ENCODE measurements around the gene SLC22A4. TPM values are rescaled to one million over a fixed set of nuclear protein-coding genes. Genes with fewer than 3 reads are reported as not detected.

Gene SLC22A4
- total RNA-seq, 6 donors from 2014 or later, result 3.9 to 17.8 (median 8.1) TPM

DNA sequence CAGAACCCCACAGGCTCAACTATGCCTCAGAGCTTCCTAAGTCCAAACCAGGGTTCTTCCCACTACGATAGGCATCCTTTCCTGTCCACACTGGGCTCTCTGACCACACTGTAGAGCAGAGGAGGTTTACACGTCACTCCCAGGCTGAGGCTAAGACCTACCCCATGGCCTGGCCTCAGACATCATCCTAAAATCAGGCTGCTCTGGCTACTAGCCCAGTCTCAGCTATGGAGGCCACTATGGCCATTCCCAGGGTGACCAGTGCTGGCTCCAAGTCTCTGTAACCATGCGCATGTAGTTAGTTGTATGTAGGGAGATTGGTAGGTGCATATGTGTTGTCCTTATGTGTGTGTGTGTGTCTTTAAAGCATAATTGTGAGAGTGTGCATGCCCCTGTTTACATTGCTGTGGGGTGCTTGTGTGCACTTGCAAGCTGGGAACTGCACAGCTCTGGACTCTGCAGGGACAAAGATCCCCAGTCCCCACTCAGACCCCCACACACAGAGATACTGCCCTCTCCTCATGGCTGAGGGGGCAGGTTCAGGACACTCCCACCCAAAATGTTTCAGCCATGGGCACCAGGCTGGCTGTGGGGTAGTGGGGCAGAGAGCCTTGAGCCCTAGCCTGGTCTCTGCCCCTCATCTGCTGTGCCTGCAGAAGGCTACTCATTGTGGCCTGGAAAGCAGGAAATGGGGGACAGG, 24.4 kb upstream of the SLC22A4 start:
- 81 to 90% methylated on average over 3 of the region's 3 CpGs for WGBS, 2 donors
- ATAC-seq (ENCODE audit: low FRiP score in 2 of 2) (no peak), DNase-seq (no peak)
- Histone ChIP-seq H3K9me3 (no peaks in the 10 kb centered on the region), H3K4me1 (peaks cover 6 to 18% (median 12%) of the 10 kb centered on the region in 4 donors), H3K27ac (no peak overlapping the region), H3K36me3 (no peaks in the 10 kb centered on the region), H3K27me3 (no peaks in the 10 kb centered on the region), H3K4me3 (no peak overlapping the region)
- no peak for TF ChIP-seq POLR2AphosphoS5 (IDR thresholded peaks at IDR 0.05)
- TF ChIP-seq, protein P1, sequence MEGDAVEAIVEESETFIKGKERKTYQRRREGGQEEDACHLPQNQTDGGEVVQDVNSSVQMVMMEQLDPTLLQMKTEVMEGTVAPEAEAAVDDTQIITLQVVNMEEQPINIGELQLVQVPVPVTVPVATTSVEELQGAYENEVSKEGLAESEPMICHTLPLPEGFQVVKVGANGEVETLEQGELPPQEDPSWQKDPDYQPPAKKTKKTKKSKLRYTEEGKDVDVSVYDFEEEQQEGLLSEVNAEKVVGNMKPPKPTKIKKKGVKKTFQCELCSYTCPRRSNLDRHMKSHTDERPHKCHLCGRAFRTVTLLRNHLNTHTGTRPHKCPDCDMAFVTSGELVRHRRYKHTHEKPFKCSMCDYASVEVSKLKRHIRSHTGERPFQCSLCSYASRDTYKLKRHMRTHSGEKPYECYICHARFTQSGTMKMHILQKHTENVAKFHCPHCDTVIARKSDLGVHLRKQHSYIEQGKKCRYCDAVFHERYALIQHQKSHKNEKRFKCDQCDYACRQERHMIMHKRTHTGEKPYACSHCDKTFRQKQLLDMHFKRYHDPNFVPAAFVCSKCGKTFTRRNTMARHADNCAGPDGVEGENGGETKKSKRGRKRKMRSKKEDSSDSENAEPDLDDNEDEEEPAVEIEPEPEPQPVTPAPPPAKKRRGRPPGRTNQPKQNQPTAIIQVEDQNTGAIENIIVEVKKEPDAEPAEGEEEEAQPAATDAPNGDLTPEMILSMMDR (IDR thresholded peaks at IDR 0.05), result no peak

DNA sequence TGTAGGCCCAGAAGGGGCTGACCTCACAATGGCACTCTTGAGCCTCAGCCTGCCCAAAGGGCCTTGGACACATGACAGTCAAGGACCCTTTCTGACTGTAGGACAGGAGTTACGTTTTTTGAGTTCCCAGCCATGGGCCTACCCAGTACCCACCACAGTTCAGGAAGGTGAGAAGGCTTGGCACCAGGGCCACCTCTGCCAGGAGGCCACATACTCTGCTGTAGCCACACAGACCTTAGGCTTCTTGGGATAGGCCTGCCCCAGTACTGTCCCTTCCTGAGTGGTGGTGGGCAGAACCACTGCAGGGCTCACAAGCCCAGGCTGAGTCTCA, 23.9 kb upstream of the SLC22A4 start:
- H3K4me3 ChIP-seq, result no peak overlapping the region
- no peaks in the 10 kb centered on the region for H3K9me3 ChIP-seq
- peaks cover 6 to 16% (median 10%) of the 10 kb centered on the region in 4 donors for H3K4me1 ChIP-seq
- ATAC-seq (ENCODE audit: low FRiP score in 2 of 2) (no peak), DNase-seq (no peak)
- 100% methylated on average over 1 of the region's 1 CpG; no CpG with 5 or more reads in 1 of the 2 donors for WGBS, 2 donors
- no peaks in the 10 kb centered on the region for H3K36me3 ChIP-seq
- H3K27ac ChIP-seq, result no peak overlapping the region
- TF ChIP-seq, protein P1 (IDR thresholded peaks at IDR 0.05), result no peak
- no peak for TF ChIP-seq POLR2AphosphoS5 (IDR thresholded peaks at IDR 0.05)
- no peak for TF ChIP-seq EP300 (IDR thresholded peaks at IDR 0.05)
- no peak for TF ChIP-seq POLR2A (IDR thresholded peaks at IDR 0.05)
- no peaks in the 10 kb centered on the region for H3K27me3 ChIP-seq

DNA sequence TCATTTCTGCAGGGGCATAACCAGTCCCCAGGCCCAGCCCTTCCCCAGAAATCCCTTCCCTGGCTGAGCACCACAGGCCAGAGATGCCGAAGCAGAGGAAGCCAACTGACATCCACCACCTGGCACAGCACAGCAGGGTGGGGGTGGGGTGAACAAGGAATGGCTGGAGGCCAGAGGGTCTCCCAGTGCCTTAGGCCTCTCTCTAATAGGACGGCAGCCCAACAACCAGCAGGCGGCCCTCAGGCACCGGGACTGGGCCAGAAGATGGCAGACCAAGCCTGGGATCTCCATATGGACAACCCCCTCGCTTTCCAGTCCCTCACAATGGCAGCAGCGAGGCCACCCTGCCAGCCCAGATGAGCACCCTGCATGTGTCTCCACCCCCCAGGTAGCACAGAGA, 23.5 kb upstream of the SLC22A4 start:
- no peak for ATAC-seq (ENCODE audit: low FRiP score in 2 of 2)

DNA sequence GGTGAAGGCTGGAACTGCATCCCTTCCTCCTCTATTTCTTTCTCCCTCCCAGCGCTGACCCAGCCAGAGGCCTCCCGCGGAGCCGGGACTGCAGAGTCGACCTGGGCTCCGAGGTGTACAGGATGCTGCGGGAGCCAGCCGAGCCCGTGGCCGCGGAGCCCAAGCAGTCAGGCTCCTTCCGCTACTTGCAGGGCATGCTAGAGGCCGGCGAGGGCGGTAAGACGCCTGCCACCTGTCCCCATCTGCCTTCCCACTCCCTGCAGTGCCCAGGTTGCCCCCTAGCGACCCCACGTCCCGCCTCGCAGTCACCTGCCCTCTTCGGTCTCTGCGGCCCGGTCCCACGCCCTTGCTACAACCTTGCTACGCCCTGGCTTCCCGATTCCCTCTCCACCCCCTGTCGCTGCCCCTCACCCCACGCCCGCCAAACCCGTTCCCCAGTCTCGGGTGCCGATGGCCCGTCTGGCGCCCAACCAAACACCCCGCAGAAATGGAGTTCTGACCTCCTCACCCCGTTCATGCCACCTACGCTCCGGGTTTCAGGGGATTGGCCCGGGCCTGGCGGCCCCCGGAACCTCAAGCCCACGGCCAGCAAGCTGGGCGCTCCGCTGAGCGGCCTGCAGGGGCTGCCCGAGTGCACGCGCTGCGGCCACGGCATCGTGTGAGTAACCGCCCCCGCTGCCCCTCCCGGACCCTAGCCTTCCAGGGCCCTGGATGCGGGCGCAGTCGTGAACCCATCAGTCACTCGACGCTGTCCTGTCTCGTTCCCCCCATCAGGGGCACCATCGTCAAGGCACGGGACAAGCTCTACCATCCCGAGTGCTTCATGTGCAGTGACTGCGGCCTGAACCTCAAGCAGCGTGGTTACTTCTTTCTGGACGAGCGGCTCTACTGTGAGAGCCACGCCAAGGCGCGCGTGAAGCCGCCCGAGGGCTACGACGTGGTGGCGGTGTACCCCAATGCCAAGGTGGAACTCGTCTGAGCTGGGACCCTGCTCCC, 22.6 kb upstream of the SLC22A4 start:
- 78 to 92% methylated on average over 48 to 70 of the region's 77 CpGs for WGBS, 2 donors
- TF ChIP-seq POLR2A (IDR thresholded peaks at IDR 0.05), result no peak
- no peak for TF ChIP-seq EP300 (IDR thresholded peaks at IDR 0.05)
- no peak for TF ChIP-seq POLR2AphosphoS5 (IDR thresholded peaks at IDR 0.05)
- TF ChIP-seq, protein P1 (IDR thresholded peaks at IDR 0.05), result no peak
- Histone ChIP-seq H3K36me3 (no peaks in the 10 kb centered on the region), H3K27ac (no peak overlapping the region), H3K4me3 (peak overlapping the region in 1 of 4 donors; percentile 23), H3K9me3 (no peaks in the 10 kb centered on the region), H3K4me1 (peaks cover 0 to 7% (median 6%) of the 10 kb centered on the region in 4 donors), H3K27me3 (no peaks in the 10 kb centered on the region)
- DNase-seq, result peak; percentile 18 to 82
- peak in 1 of 2 donors; percentile 2 for ATAC-seq (ENCODE audit: low FRiP score in 2 of 2)

More for the DNA sequence above, 23.5 kb upstream of the SLC22A4 start:
- WGBS, 2 donors, result 85 to 100% methylated on average over 4 to 6 of the region's 6 CpGs
- Histone ChIP-seq H3K4me3 (no peak overlapping the region), H3K36me3 (no peaks in the 10 kb centered on the region), H3K27me3 (no peaks in the 10 kb centered on the region), H3K9me3 (no peaks in the 10 kb centered on the region), H3K27ac (no peak overlapping the region), H3K4me1 (peaks cover 3 to 12% (median 7%) of the 10 kb centered on the region in 4 donors)
- TF ChIP-seq, protein P1 (IDR thresholded peaks at IDR 0.05), result no peak
- TF ChIP-seq EP300 (IDR thresholded peaks at IDR 0.05), result no peak
- no peak for TF ChIP-seq POLR2A (IDR thresholded peaks at IDR 0.05)
- no peak for TF ChIP-seq POLR2AphosphoS5 (IDR thresholded peaks at IDR 0.05)
- peak; percentile 11 to 61 for DNase-seq

Data from upper lobe of left lung (tissue), 6 donors.